Daoy (cell line): ENCODE data around the gene TFF2. TPM values are rescaled to one million over a fixed set of nuclear protein-coding genes. Genes with fewer than 3 reads are reported as not detected.
A peak's percentile ranks its signal among the peaks of the same experiment; 100 is the strongest.

Experiments used
- DNase-seq: peaks from one replicate; pipeline ENCODE4 v3.0.0-alpha.2; 2015; ENCODE audit warnings: low read depth
- total RNA-seq: library from RNA; depleted of rRNA; stranded (reverse); fragments of >200 nt; shearing (Covaris generic); gene quantifications from 2 replicates; pipeline ENCODE4 v1.2.3, GENCODE V29; 2014

The TFF2 gene
- total RNA-seq, 1 experiment from 2014 or later = not detected

- no peak for DNase-seq
Observed at GRCh38 chr21:42346866-42347600, 3.8 kb downstream of the TFF2 start.

- no peak for DNase-seq
Observed at GRCh38 chr21:42346441-42346840, 4.4 kb downstream of the TFF2 start.

- DNase-seq = no peak
Observed at GRCh38 chr21:42344631-42345030, 6.2 kb downstream of the TFF2 start.

- no peak for DNase-seq
Observed at GRCh38 chr21:42343963-42344510, 6.8 kb downstream of the TFF2 start.

- no peak for DNase-seq
Observed at GRCh38 chr21:42343556-42343955, 7.2 kb downstream of the TFF2 start.

GRCh38 chr21:42343101-42343500 lies 7.7 kb downstream of the TFF2 start:
- no peak for DNase-seq

GRCh38 chr21:42341776-42342542 lies 8.8 kb downstream of the TFF2 start:
- no peak for DNase-seq

GRCh38 chr21:42340187-42341050 lies 10.4 kb downstream of the TFF2 start:
- DNase-seq = no peak

GRCh38 chr21:42338729-42339715 lies 11.8 kb downstream of the TFF2 start:
- DNase-seq = no peak

GRCh38 chr21:42337830-42338728 lies 12.7 kb downstream of the TFF2 start:
- peak; percentile 83 for DNase-seq

- no peak for DNase-seq
Observed at GRCh38 chr21:42337276-42337675, 13.5 kb downstream of the TFF2 start.

GRCh38 chr21:42336054-42336453 lies 14.7 kb downstream of the TFF2 start:
- DNase-seq = peak; percentile 41

- DNase-seq = no peak
Observed at GRCh38 chr21:42332557-42333317, 18.1 kb downstream of the TFF2 start.

- DNase-seq = no peak
Observed at GRCh38 chr21:42331660-42332059, 19.1 kb downstream of the TFF2 start.

- no peak for DNase-seq
Observed at GRCh38 chr21:42330380-42331371, 20.1 kb downstream of the TFF2 start.

- no peak for DNase-seq
Observed at GRCh38 chr21:42324896-42325295, 25.9 kb downstream of the TFF2 start.

GRCh38 chr21:42321845-42322244 lies 28.9 kb downstream of the TFF2 start:
- DNase-seq = no peak

- no peak for DNase-seq
Observed at GRCh38 chr21:42321231-42321630, 29.6 kb downstream of the TFF2 start.
